ENCODE data around the gene TBC1D22A.

The TBC1D22A gene

GRCh38 chr22:46749682-46750529, 12.5 kb upstream of the TBC1D22A start:
- DNase-seq: no peak
- Histone ChIP-seq H3K27ac (no peak overlapping the region), H3K4me3 (ENCODE audit: low read depth, low read length) (no peak overlapping the region), H3K36me3 (no peaks in the 10 kb centered on the region), H3K9me3 (ENCODE audit: severe bottlenecking) (no peaks in the 10 kb centered on the region), H3K27me3 (ENCODE audit: insufficient read depth, low read depth, severe bottlenecking) (no peaks in the 10 kb centered on the region)
- no peak for TF ChIP-seq CTCF (IDR thresholded peaks at IDR 0.05; ENCODE audit: low read depth, low read length)

- no peak overlapping the region for H3K4me3 ChIP-seq (ENCODE audit: low read depth, low read length)
- H3K9me3 ChIP-seq (ENCODE audit: severe bottlenecking): no peaks in the 10 kb centered on the region
- no peaks in the 10 kb centered on the region for H3K27me3 ChIP-seq (ENCODE audit: insufficient read depth, low read depth, severe bottlenecking)
- DNase-seq: no peak
- no peak overlapping the region for H3K27ac ChIP-seq
- no peak for TF ChIP-seq CTCF (IDR thresholded peaks at IDR 0.05; ENCODE audit: low read depth, low read length)
- H3K36me3 ChIP-seq: no peaks in the 10 kb centered on the region
Measured at GRCh38 chr22:46750530-46750800, 12.0 kb upstream of the TBC1D22A start.

DNA sequence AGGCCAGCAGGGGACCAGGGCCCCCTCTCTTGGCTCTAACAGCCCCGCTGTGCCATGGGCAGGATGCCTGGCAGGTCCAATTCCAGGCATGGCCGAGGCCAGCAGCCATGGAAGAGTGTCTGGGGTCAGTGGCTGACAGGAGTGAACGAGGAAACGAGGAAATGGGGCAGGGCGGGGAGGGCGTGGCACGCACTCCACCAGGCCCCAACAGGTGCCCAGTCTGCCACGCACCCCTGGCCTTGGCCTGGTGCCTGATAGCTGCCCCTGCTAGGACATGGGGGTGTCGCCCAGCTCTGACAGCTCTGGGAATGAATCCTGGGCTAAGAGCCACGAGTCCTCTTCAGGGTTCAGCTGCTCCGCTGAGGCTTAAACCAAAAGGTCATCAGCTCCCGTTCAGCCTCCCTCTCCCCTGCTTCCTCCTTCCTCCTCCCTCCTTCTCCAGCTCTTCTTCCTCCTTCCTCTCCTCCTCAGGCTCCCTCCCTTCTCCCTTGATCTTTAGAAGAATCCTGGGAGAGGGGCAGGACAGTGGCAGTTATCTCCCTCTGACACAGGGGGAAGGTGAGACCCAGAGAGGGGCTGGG, 11.5 kb upstream of the TBC1D22A start:
- H3K27me3 ChIP-seq (ENCODE audit: insufficient read depth, low read depth, severe bottlenecking): no peaks in the 10 kb centered on the region
- no peak for TF ChIP-seq CTCF (IDR thresholded peaks at IDR 0.05; ENCODE audit: low read depth, low read length)
- no peak overlapping the region for H3K4me3 ChIP-seq (ENCODE audit: low read depth, low read length)
- H3K9me3 ChIP-seq (ENCODE audit: severe bottlenecking): peaks cover 4% of the 10 kb centered on the region
- no peak overlapping the region for H3K27ac ChIP-seq
- DNase-seq: no peak
- H3K36me3 ChIP-seq: no peaks in the 10 kb centered on the region

DNA sequence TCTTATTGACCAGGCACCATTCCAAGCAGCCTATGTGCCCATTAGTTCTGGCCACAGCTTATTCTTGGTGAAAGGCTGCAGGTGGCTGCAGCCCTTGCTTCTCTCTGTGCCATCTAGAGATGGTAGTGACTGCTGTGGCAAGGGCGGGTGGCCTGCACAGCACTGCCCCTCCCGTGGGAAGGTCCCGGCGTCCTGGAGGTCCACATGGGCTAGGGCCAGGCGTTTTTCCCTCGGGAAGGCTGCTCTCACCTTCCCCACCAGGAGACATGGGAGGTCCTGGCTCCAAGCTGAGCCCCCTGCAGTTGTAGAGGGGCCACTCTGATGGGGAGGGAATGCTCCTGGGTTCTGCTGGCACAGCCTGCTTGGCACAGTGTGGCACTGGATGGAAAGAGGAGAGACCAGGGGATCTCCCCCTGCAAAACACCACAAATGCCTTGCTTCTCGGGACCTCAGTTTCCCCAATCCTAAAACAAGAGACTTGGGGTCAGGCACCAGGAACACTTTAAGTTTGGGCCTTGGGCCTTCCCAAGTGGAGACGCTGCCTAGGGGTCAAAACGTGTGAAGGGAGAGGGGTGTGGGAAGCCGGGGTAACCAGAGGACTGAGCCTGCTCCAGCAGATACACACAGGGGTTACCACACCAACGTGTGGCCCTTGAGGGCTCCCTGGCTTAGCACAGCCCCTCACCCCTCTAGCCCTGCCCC, 10.0 kb upstream of the TBC1D22A start:
- H3K4me3 ChIP-seq (ENCODE audit: low read depth, low read length): no peak overlapping the region
- H3K27ac ChIP-seq: no peak overlapping the region
- H3K27me3 ChIP-seq (ENCODE audit: insufficient read depth, low read depth, severe bottlenecking): no peaks in the 10 kb centered on the region
- DNase-seq: no peak
- H3K9me3 ChIP-seq (ENCODE audit: severe bottlenecking): peaks cover 14% of the 10 kb centered on the region
- no peaks in the 10 kb centered on the region for H3K36me3 ChIP-seq
- no peak for TF ChIP-seq CTCF (IDR thresholded peaks at IDR 0.05; ENCODE audit: low read depth, low read length)

- Histone ChIP-seq H3K4me3 (ENCODE audit: low read depth, low read length) (no peak overlapping the region), H3K27ac (no peak overlapping the region)
- TF ChIP-seq CTCF (IDR thresholded peaks at IDR 0.05; ENCODE audit: low read depth, low read length): no peak
Measured at GRCh38 chr22:46752988-46753310, 9.5 kb upstream of the TBC1D22A start.

More at GRCh38 chr22:46752988-46753310, 9.5 kb upstream of the TBC1D22A start:
- no peaks in the 10 kb centered on the region for H3K27me3 ChIP-seq (ENCODE audit: insufficient read depth, low read depth, severe bottlenecking)
- H3K9me3 ChIP-seq (ENCODE audit: severe bottlenecking): peaks cover 14% of the 10 kb centered on the region
- no peak for DNase-seq
- no peaks in the 10 kb centered on the region for H3K36me3 ChIP-seq
